Stimulated activated CD8-positive, alpha-beta memory T cell treated with anti-CD3 and anti-CD28 coated beads, Interleukin-12 subunit alpha, Interleukin-12 subunit beta, amount 100 ng/mL, for 1 hour (primary cell): ENCODE results near the gene ARPC5.

Experiments used
- DNase-seq: peaks from one replicate; pipeline ENCODE4 v3.0.0-alpha.2; 2020; ENCODE audit warnings: low read depth

The ARPC5 gene

GRCh38 chr1:183586455-183586854, 49.1 kb downstream of the ARPC5 start:
- DNase-seq, result no peak

DNA sequence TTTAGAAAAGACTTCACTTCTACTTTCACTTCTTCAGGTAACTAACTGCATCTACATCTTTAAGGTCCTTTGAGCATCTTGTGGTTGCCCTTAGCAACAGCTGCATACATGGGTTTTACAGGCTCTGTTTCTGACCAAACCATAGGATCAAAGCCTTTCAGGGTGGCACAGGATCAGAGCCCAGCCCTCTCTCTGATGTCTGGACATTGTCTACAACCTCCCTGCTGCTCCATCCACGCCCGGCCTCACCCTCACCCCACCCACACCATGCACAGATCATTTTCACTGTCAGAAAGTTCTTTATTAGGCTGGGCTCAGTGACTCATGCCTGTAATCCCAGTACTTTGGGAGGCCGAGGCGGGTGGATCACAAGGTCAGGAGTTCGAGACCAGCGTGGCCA, 50.5 kb downstream of the ARPC5 start:
- no peak for DNase-seq

GRCh38 chr1:183584147-183584546, 51.4 kb downstream of the ARPC5 start:
- no peak for DNase-seq

- no peak for DNase-seq
These were observed 52.1 kb downstream of the ARPC5 start for GRCh38 chr1:183583466-183583865.

GRCh38 chr1:183582021-183582713, 53.4 kb downstream of the ARPC5 start:
- no peak for DNase-seq

DNA sequence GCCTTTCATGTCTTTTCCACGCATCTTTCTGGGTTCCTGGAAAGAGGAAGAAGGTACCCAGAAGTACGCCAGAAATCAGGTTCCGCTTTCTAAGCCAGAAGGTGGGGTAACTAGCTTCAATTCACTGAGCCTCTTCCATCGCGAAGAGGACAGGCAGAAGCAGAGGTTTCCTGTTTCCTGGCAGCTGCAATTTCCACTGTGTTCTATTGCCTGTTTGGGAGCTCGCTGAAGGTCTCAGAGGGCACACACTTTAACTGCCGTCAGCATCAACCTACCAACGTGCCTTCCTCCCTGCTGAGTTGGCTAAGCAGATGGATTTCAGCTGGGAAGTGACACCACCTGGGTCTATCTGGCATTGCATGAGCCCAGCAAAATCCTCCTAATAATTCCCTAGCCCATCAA, 55.3 kb downstream of the ARPC5 start:
- no peak for DNase-seq

GRCh38 chr1:183578856-183579255, 56.7 kb downstream of the ARPC5 start:
- no peak for DNase-seq

DNA sequence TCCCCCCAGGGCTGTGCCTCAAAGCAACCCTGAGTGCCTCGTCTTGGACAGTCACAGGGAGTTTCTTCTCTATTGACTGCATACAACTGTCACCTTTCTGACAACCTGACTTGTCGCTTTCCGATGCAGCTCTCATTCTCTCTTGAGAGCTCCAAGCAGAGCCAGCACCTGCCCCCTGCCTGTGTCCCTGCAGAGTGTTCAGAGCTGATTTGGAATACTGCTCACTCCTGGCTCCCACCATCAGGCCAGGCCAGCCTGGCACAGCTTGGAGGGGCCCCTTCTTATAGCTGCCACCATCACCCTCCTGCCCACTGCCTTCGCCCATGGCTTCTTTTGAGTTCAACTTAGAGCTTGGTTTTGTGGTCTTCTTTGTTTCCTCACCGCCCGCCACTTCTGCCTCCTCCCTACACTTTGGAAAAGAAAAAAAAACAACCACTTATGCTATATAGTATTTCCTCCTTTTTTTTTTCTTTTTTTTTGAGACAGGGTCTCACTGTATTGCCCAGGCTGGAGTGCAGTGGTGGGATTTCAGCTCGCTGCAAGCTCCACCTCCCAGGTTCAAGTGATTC, 57.6 kb downstream of the ARPC5 start:
- no peak for DNase-seq

- no peak for DNase-seq
These were observed 59.0 kb downstream of the ARPC5 start for GRCh38 chr1:183576537-183576936.

DNA sequence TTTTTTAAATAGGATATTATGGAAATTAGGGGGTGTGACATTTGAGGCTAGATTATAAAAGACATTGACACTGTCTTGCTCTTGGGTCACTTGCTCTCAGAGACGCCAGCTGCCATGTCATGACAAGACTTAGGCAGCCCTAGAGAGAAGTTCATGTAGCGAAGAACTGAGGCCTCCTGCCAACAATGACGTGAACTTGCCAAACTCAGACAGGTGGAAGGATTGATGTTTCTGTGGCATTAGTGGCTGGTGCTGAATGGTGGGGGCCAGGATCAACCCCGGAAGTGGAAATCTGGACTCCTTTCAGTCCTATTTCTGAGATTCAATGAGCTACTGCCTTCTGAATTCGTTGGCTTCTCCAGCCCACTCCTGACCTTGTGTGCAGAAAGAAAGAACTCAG, 60.0 kb downstream of the ARPC5 start:
- DNase-seq, result no peak

GRCh38 chr1:183572721-183573120, 62.9 kb downstream of the ARPC5 start:
- no peak for DNase-seq

DNA sequence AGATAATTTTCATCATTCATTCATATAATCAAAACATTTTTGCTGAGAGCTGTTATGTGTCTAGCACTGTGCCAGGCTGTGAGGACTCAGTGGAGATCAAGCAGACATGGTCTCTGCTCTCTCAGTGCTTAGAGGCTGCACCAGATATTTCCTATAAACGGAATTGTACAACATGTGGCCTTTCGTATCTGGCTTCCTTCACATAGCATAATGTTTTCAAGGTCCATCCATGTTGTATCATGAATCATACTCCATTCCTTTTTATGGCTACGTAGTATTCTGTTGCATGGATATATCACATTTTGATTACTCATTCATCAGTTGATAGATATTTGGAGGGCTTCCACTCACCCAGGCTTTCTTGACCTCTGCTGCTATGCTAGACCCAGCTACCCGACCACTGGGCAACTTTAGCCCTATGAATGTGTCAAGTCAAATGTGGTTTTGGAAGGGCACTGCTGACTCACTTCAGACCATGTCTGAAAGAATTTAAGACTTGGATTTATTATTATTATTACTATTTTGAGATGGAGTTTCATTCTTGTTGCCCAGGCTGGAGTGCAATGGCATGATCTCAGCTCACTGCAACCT, 63.8 kb downstream of the ARPC5 start:
- DNase-seq, result no peak
